ENCODE data around the gene ELMO1.

- no peak for TF ChIP-seq TAF1 (IDR thresholded peaks at IDR 0.05; ENCODE audit: borderline replicate concordance, low read depth, low read length)
- no peak for TF ChIP-seq POLR2AphosphoS5 (IDR thresholded peaks at IDR 0.05; ENCODE audit: low read depth, low read length)
- TF ChIP-seq POLR2A (IDR thresholded peaks at IDR 0.05; ENCODE audit: low read depth, low read length), result no peak
Observed at GRCh38 chr7:36956814-36957213, 491.9 kb downstream of the ELMO1 start.

All from GM12892 (cell line).